Neuronal stem cell (in vitro differentiated cells): Measurements from ENCODE around the gene TPSB2.

Source experiments
- DNase-seq: peaks from one replicate; pipeline ENCODE4 v3.0.0-alpha.2; 2013; ENCODE audit warnings: low spot score
- H2AFZ ChIP-seq: one replicate; pipeline ENCODE4 v1.6.1; 2013; ENCODE audit warnings: mild to moderate bottlenecking, low read length, inconsistent platforms
- H2AK5ac ChIP-seq: 2 replicates; pipeline ENCODE4 v1.6.1; 2013; ENCODE audit warnings: low read depth, mild to moderate bottlenecking, inconsistent platforms, low read length, moderate library complexity, mixed read lengths
- H2BK120ac ChIP-seq: 2 replicates; pipeline ENCODE4 v1.6.1; 2013; ENCODE audit warnings: low read depth, mild to moderate bottlenecking, inconsistent platforms, low read length, moderate library complexity, mixed read lengths
- H2BK12ac ChIP-seq: one replicate; pipeline ENCODE4 v1.6.1; 2013; ENCODE audit warnings: low read length, inconsistent platforms
- H2BK15ac ChIP-seq: 2 replicates; pipeline ENCODE4 v1.6.1; 2013; ENCODE audit warnings: mild to moderate bottlenecking, low read length, inconsistent platforms, mixed read lengths
- H2BK5ac ChIP-seq: one replicate; pipeline ENCODE4 v1.6.1; 2013; ENCODE audit warnings: inconsistent platforms, mild to moderate bottlenecking, low read length, moderate library complexity
- H3K14ac ChIP-seq: one replicate; pipeline ENCODE4 v1.6.1; 2013; ENCODE audit warnings: low read length, inconsistent platforms
- H3K18ac ChIP-seq: 2 replicates; pipeline ENCODE4 v1.6.1; 2013; ENCODE audit warnings: low read length, inconsistent platforms
- H3K23ac ChIP-seq: 2 replicates; pipeline ENCODE4 v1.6.1; 2013; ENCODE audit warnings: low read depth, mild to moderate bottlenecking, mixed read lengths, low read length, inconsistent platforms; ENCODE audit not compliant: poor library complexity
- H3K27ac ChIP-seq: replicated peaks from 3 replicates; pipeline ENCODE4 v1.5.1; 2013; ENCODE audit warnings: low read length, inconsistent platforms
- H3K27me3 ChIP-seq, 3 experiments: 2 replicates each; pipeline ENCODE4 v1.6.1; 2013; ENCODE audit warnings: low read length in 3 of 3, mild to moderate bottlenecking in 2 of 3, inconsistent platforms in 1 of 3, low read depth in 1 of 3, mixed read lengths in 1 of 3, moderate library complexity in 1 of 3; ENCODE audit not compliant: control insufficient read depth in 3 of 3, insufficient read depth in 3 of 3
- H3K36me3 ChIP-seq, 2 donors: replicated peaks in 1 of 2; 2 replicates each; pipeline ENCODE4 v1.6.1; 2013; ENCODE audit warnings: low read length in 2 of 2; ENCODE audit not compliant: control insufficient read depth in 2 of 2, insufficient read depth in 2 of 2
- H3K4ac ChIP-seq: 2 replicates; pipeline ENCODE4 v1.6.1; 2013; ENCODE audit warnings: inconsistent platforms, mild to moderate bottlenecking, low read length, moderate library complexity
- H3K4me1 ChIP-seq, 2 donors: 1 replicate in 1 of 2; 2 replicates in 1 of 2; pipeline ENCODE4 v1.6.1; 2013; ENCODE audit warnings: low read length in 2 of 2, low read depth in 1 of 2; ENCODE audit not compliant: control insufficient read depth in 2 of 2, insufficient read depth in 1 of 2
- H3K4me2 ChIP-seq: one replicate; pipeline ENCODE4 v1.6.1; 2013; ENCODE audit warnings: mild to moderate bottlenecking, low read length, inconsistent platforms; ENCODE audit not compliant: insufficient read depth, poor library complexity, severe bottlenecking
- H3K4me3 ChIP-seq, 2 donors: 2 replicates each; pipeline ENCODE4 v1.5.1; 2013; ENCODE audit warnings: low read length in 2 of 2, mild to moderate bottlenecking in 2 of 2, inconsistent platforms in 1 of 2, moderate library complexity in 1 of 2
- H3K79me1 ChIP-seq: one replicate; pipeline ENCODE4 v1.6.1; 2013; ENCODE audit warnings: low read depth, mild to moderate bottlenecking, inconsistent platforms, low read length, moderate library complexity
- H3K9ac ChIP-seq: one replicate; pipeline ENCODE4 v1.6.1; 2013; ENCODE audit warnings: mild to moderate bottlenecking, low read depth, low read length, inconsistent platforms; ENCODE audit not compliant: poor library complexity
- H3K9me3 ChIP-seq, 2 donors: replicated peaks in 1 of 2; 2 replicates each; pipeline versions ENCODE3 to v1.6.1; 2013; ENCODE audit warnings: low read length in 2 of 2, mild to moderate bottlenecking in 2 of 2, inconsistent platforms in 1 of 2, low read depth in 1 of 2, mixed read lengths in 1 of 2, moderate library complexity in 1 of 2; ENCODE audit not compliant: control insufficient read depth in 2 of 2, insufficient read depth in 1 of 2
- H4K8ac ChIP-seq: one replicate; pipeline ENCODE4 v1.6.1; 2013; ENCODE audit warnings: low read depth, mild to moderate bottlenecking, inconsistent platforms, low read length, moderate library complexity
- H4K91ac ChIP-seq: one replicate; pipeline ENCODE4 v1.6.1; 2013; ENCODE audit warnings: low read length, low read depth, mild to moderate bottlenecking, inconsistent platforms; ENCODE audit not compliant: poor library complexity
- WGBS, 2 donors: extraction: QIAGEN DNeasy Blood & Tissue Kit; methylation state at CpG; one replicate each; pipeline ENCODE4 v1.1.7; 2013; ENCODE audit warnings: missing lambda C conversion rate in 2 of 2, mixed read lengths in 1 of 2; ENCODE audit not compliant: insufficient read length in 2 of 2, insufficient replicate concordance in 1 of 2; ENCODE audit errors: extremely low coverage in 2 of 2; 5-methylcytosine and 5-hydroxymethylcytosine counted together

Gene TPSB2

GRCh38 chr16:1218930-1219611, 10.9 kb downstream of the TPSB2 start:
- Histone ChIP-seq H3K4me2 (no peak overlapping the region), H2BK120ac (no peak overlapping the region), H3K27me3 (no peaks in the 10 kb centered on the region), H2BK5ac (no peak overlapping the region), H2AK5ac (no peak overlapping the region), H3K79me1 (peaks cover 7% of the 10 kb centered on the region), H4K8ac (no peak overlapping the region), H3K9ac (peak overlapping the region; percentile 81), H3K4me3 (no peak overlapping the region), H3K4ac (no peak overlapping the region), H3K14ac (no peak overlapping the region), H2BK15ac (no peak overlapping the region), H3K9me3 (peaks cover 0 to 2% of the 10 kb centered on the region in 2 donors), H2AFZ (no peak overlapping the region), H3K27ac (no peak overlapping the region), H3K4me1 (no peaks in the 10 kb centered on the region), H3K36me3 (peaks cover 11 to 44% of the 10 kb centered on the region in 2 donors), H3K23ac (no peak overlapping the region), H2BK12ac (no peak overlapping the region), H3K18ac (no peak overlapping the region), H4K91ac (no peak overlapping the region)
- DNase-seq, result no peak
- no CpG with 5 or more reads among the region's 24 CpGs for WGBS, 2 donors

- peak overlapping the region; percentile 55 for H3K23ac ChIP-seq
- peaks cover 7% of the 10 kb centered on the region for H3K79me1 ChIP-seq
- H3K4me3 ChIP-seq, result no peak overlapping the region
- H2BK120ac ChIP-seq, result no peak overlapping the region
- peak overlapping the region; percentile 21 for H3K9ac ChIP-seq
- no peak overlapping the region for H3K4ac ChIP-seq
- no peak overlapping the region for H2BK12ac ChIP-seq
- H3K14ac ChIP-seq, result peak overlapping the region; percentile 56
- H2AK5ac ChIP-seq, result no peak overlapping the region
- H4K91ac ChIP-seq, result no peak overlapping the region
- no peaks in the 10 kb centered on the region for H3K27me3 ChIP-seq
- H2BK15ac ChIP-seq, result no peak overlapping the region
- peaks cover 0 to 2% of the 10 kb centered on the region in 2 donors for H3K9me3 ChIP-seq
- no peaks in the 10 kb centered on the region for H3K4me1 ChIP-seq
- H3K4me2 ChIP-seq, result no peak overlapping the region
- H3K27ac ChIP-seq, result no peak overlapping the region
- H2AFZ ChIP-seq, result no peak overlapping the region
- no peak overlapping the region for H2BK5ac ChIP-seq
- H3K18ac ChIP-seq, result no peak overlapping the region
- H3K36me3 ChIP-seq, result peaks cover 11 to 44% of the 10 kb centered on the region in 2 donors
- no peak overlapping the region for H4K8ac ChIP-seq
- no peak for DNase-seq
- no CpG with 5 or more reads among the region's 49 CpGs for whole genome bisulfite sequencing, 2 donors
These were observed 11.7 kb downstream of the TPSB2 start for GRCh38 chr16:1218061-1218929.

DNA sequence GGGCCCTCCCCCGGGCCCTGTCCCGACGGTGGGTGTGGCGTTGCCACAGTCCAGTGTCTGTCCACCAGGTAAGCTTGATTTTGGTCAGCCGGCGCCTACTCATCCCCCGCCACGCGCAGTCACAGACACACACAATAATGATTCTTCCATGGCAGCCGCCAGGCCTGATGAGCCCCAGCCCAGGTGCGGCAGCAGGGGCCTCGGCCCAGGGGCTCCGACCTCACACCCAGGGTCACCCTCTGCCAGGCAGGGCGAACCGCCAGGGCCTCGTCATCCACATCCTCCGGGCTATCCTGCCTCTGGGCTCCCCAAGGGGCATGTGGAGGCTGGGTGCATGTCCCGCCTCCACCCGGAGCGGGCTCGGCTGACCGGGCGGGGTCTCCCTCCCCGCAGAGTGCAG, 12.5 kb downstream of the TPSB2 start:
- Histone ChIP-seq H2BK15ac (no peak overlapping the region), H3K9ac (peak overlapping the region; percentile 21), H3K4me3 (no peak overlapping the region), H3K36me3 (peaks cover 11 to 44% of the 10 kb centered on the region in 2 donors), H3K18ac (no peak overlapping the region), H2BK120ac (no peak overlapping the region), H4K91ac (no peak overlapping the region), H3K79me1 (peaks cover 7% of the 10 kb centered on the region), H3K4me2 (no peak overlapping the region), H2AK5ac (no peak overlapping the region), H3K27ac (no peak overlapping the region), H3K23ac (peak overlapping the region; percentile 55), H2BK12ac (no peak overlapping the region), H3K27me3 (no peaks in the 10 kb centered on the region), H3K4me1 (no peaks in the 10 kb centered on the region), H2AFZ (no peak overlapping the region), H3K14ac (no peak overlapping the region), H2BK5ac (peak overlapping the region; percentile 66), H3K9me3 (peaks cover 0 to 2% of the 10 kb centered on the region in 2 donors), H4K8ac (no peak overlapping the region), H3K4ac (no peak overlapping the region)
- no peak for DNase-seq
- WGBS, 2 donors, result no CpG with 5 or more reads among the region's 24 CpGs
